Kidney (tissue), 14 donors: ENCODE results near the gene EDDM3A. TPM values are rescaled to one million over a fixed set of nuclear protein-coding genes. Genes with fewer than 3 reads are reported as not detected.

Source experiments
- DNase-seq, 5 donors: peaks; one replicate each; pipeline ENCODE4 v3.0.0-alpha.2; 2013 to 2020
- FAIRE-seq: peaks from 2 replicates; lab custom pipeline; 2012; peaks lifted over from hg19 to GRCh38; lab: Jason Lieb, UNC
- H3K27ac ChIP-seq, 2 donors: one replicate each; pipeline ENCODE4 v1.7.0; 2013; ENCODE audit warnings: low read depth in 2 of 2, low read length in 2 of 2, inconsistent platforms in 1 of 2
- H3K27me3 ChIP-seq: one replicate; pipeline ENCODE4 v1.7.1; 2013; ENCODE audit warnings: low read length, inconsistent platforms; ENCODE audit not compliant: control insufficient read depth, insufficient read depth
- H3K36me3 ChIP-seq, 3 donors: one replicate each; pipeline versions ENCODE4 v1.7.0 to v1.7.1; 2013; ENCODE audit warnings: low read length in 3 of 3, control low read depth in 1 of 3, inconsistent platforms in 1 of 3; ENCODE audit not compliant: insufficient read depth in 3 of 3, control insufficient read depth in 2 of 3
- H3K4me1 ChIP-seq, 3 donors: one replicate each; pipeline versions ENCODE4 v1.7.0 to v1.7.1; 2013; ENCODE audit warnings: low read length in 3 of 3, inconsistent platforms in 1 of 3, low read depth in 1 of 3; ENCODE audit not compliant: control insufficient read depth in 2 of 3, insufficient read depth in 2 of 3
- H3K4me3 ChIP-seq, 3 donors: one replicate each; pipeline versions ENCODE4 v1.7.0 to v1.8.1; 2013; ENCODE audit warnings: low read length in 3 of 3, control low read depth in 1 of 3, inconsistent platforms in 1 of 3
- H3K9ac ChIP-seq, 3 donors: one replicate each; pipeline versions ENCODE4 v1.7.0 to v1.7.1; 2013; ENCODE audit warnings: low read length in 3 of 3, control low read depth in 1 of 3, inconsistent platforms in 1 of 3
- H3K9me3 ChIP-seq, 3 donors: one replicate each; pipeline versions ENCODE4 v1.7.0 to v1.7.1; 2013; ENCODE audit warnings: low read length in 3 of 3, control low read depth in 1 of 3, inconsistent platforms in 1 of 3; ENCODE audit not compliant: control insufficient read depth in 2 of 3, insufficient read depth in 1 of 3
- intact Hi-C: fragments of 100-400 bp; cut with DNase I; formaldehyde crosslinking; loops from one replicate; pipeline ENCODE4 v1.11.1; 2022
- polyA plus RNA-seq: library from polyadenylated mRNA; stranded (reverse); fragments of 350-450 nt; fragmentation: Illumina TruSeq; extraction: RNeasy Lipid Tissue Mini Kit (QIAGEN cat#74804); gene quantifications from one replicate; pipeline ENCODE4 v1.2.3, GENCODE V29; 2014; ENCODE audit warnings: low read depth, low replicate concordance; ENCODE audit not compliant: insufficient read depth
- total RNA-seq: library from RNA; stranded (reverse); fragmentation: NEBNext Ultra II Directional; extraction: Animal tissue kit (Norgen Biotek cat#: 25700); gene quantifications from one replicate; pipeline ENCODE4 v1.2.1, GENCODE V29; 2021
- TF ChIP-seq, protein P1 (sequence below): IDR thresholded peaks from 3 replicates; pipeline ENCODE4 v1.5.1; 2012; ENCODE audit warnings: mild to moderate bottlenecking, moderate library complexity, borderline replicate concordance; ENCODE audit not compliant: insufficient read depth; ENCODE audit errors: extremely low read depth
- donor health status: control.
- donor health status: control.
- donor health status: control.
- donor health status: control.
- donor health status: control.
- donor health status: DM: yes; HTN: yes; CAD: no.
- donor health status: Normal renal cell carcinoma (clear cell type).

The EDDM3A gene
- total and polyA plus RNA-seq, 2 donors from 2014 or later, result 1.8 TPM; not detected in 1

DNA sequence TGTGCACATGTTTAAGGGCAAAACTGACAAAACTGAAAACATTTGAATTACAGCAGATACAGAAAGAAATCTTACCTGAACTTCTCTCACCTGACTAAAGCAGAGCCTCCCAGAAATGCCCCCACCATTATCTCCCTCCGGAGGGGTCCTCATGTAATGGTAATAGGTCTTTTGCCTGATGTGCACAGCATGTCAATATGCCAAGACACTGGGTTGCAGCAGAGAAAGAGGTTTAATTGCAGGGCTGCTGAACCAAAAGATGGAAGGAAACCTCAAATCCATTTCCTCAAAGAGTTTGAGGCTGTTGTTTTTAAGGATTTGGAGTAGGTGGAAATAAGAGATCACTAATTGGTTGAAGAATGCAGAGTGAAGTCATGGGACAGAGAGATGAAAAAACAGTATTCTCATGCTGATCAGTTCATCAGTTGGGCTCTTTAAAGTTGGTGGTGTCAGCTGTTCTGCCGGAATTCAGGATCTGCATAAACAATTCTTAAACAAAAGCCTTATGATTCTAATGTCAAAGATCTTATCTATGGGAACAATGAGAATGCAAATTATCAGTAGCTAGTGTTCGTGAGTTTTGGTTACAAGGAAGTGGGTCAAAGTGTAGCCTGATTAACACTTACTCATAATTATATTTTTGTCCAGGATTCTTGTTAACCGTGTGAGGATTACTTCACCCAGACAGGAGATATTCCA, 38.9 kb upstream of the EDDM3A start:
- FAIRE-seq, result no peak

DNA sequence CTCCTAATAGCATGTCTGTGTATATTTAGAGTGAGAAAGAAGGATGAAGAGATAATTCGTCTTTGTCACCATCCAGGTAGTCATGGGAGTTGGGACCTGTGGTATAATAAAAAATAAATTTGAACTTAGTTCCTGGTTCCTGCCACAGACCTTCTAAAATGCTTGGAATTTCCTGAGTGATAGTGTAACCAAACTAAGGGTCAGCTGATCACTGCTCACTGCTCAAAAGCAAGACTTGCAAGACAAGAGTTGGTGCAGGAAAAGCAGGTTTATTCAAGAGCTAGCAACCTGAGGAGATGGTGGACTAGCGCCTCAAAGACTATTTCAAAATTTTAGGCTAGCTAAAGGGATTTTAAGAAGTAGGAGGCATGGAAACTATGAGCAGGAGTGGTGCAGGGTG, 38.1 kb upstream of the EDDM3A start:
- H3K4me3 ChIP-seq, result peak overlapping the region in 1 of 3 donors; percentile 39
- no peaks in the 10 kb centered on the region for H3K36me3 ChIP-seq
- DNase-seq (peak in 1 of 5 donors; percentile 51), FAIRE-seq (no peak)
- no peaks in the 10 kb centered on the region for H3K27me3 ChIP-seq
- H3K9me3 ChIP-seq, result no peaks in the 10 kb centered on the region
- no peak overlapping the region for H3K9ac ChIP-seq
- TF ChIP-seq, protein P1, sequence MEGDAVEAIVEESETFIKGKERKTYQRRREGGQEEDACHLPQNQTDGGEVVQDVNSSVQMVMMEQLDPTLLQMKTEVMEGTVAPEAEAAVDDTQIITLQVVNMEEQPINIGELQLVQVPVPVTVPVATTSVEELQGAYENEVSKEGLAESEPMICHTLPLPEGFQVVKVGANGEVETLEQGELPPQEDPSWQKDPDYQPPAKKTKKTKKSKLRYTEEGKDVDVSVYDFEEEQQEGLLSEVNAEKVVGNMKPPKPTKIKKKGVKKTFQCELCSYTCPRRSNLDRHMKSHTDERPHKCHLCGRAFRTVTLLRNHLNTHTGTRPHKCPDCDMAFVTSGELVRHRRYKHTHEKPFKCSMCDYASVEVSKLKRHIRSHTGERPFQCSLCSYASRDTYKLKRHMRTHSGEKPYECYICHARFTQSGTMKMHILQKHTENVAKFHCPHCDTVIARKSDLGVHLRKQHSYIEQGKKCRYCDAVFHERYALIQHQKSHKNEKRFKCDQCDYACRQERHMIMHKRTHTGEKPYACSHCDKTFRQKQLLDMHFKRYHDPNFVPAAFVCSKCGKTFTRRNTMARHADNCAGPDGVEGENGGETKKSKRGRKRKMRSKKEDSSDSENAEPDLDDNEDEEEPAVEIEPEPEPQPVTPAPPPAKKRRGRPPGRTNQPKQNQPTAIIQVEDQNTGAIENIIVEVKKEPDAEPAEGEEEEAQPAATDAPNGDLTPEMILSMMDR, result no peak
- H3K27ac ChIP-seq, result peak overlapping the region in 1 of 2 donors; percentile 78
- intact Hi-C loops, result no loop called here
- peaks cover 0 to 19% (median 0%) of the 10 kb centered on the region in 3 donors for H3K4me1 ChIP-seq

More for the DNA sequence above, 38.9 kb upstream of the EDDM3A start:
- no peak overlapping the region for H3K9ac ChIP-seq
- H3K9me3 ChIP-seq, result no peaks in the 10 kb centered on the region
- H3K4me3 ChIP-seq, result no peak overlapping the region
- no peaks in the 10 kb centered on the region for H3K27me3 ChIP-seq
- peak overlapping the region in 1 of 2 donors; percentile 78 for H3K27ac ChIP-seq
- no peak for DNase-seq
- no peaks in the 10 kb centered on the region for H3K36me3 ChIP-seq
- intact Hi-C loops, result no loop called here
- TF ChIP-seq, protein P1, result no peak
- peaks cover 0 to 19% (median 0%) of the 10 kb centered on the region in 3 donors for H3K4me1 ChIP-seq

DNA sequence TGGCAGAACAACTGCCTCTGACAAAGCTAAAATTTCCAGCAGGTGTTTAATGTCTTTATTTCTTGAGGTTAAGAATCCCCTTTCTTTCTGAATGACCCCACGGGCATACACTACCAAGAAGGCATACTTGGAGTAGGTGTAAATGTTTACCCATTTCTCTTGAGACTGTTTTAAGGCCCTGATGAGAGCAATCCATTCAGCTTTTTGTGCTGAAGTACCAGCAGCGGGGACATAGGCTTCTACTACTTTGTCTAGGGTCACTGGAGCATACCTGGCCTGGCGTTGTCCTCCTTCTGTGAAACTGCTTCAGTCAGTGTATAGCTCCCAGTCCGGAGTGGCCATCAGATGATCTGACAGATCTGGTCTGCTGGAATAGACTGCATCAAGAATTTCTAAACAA, 34.4 kb upstream of the EDDM3A start:
- no peaks in the 10 kb centered on the region for H3K9me3 ChIP-seq
- intact Hi-C loops, result no loop called here
- no peaks in the 10 kb centered on the region for H3K27me3 ChIP-seq
- no peaks in the 10 kb centered on the region for H3K36me3 ChIP-seq
- peaks cover 0 to 39% (median 6%) of the 10 kb centered on the region in 3 donors for H3K4me1 ChIP-seq
- TF ChIP-seq, protein P1, result no peak
- no peak overlapping the region for H3K9ac ChIP-seq
- no peak for DNase-seq
- H3K27ac ChIP-seq, result no peak overlapping the region
- no peak for FAIRE-seq
- no peak overlapping the region for H3K4me3 ChIP-seq

DNA sequence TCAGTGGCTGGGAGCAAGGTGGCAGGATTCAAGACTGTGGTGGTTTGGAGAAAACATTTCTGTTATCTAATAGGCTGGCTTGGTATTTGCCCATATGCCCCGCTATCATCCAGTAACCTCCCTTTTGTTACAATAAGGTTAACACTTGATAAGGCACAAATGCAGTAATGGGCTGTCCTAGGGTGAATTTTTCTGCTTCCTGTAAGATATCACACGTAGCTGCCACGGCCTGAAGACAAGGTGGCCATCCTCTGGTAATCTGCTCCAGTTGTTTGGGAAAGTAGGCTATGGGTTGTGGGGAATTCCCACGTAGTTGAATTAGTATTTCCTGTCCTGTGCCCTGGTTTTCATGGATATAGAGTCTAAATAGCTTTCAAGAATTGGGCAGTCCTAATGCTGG, 34.0 kb upstream of the EDDM3A start:
- peaks cover 0 to 39% (median 6%) of the 10 kb centered on the region in 3 donors for H3K4me1 ChIP-seq
- no peak overlapping the region for H3K9ac ChIP-seq
- FAIRE-seq, result no peak
- TF ChIP-seq, protein P1, result no peak
- H3K36me3 ChIP-seq, result no peaks in the 10 kb centered on the region
- no peak overlapping the region for H3K27ac ChIP-seq
- no peaks in the 10 kb centered on the region for H3K27me3 ChIP-seq
- H3K9me3 ChIP-seq, result no peaks in the 10 kb centered on the region
- intact Hi-C loops, result no loop called here
- H3K4me3 ChIP-seq, result no peak overlapping the region
- no peak for DNase-seq
